Measurements from ENCODE around the gene DDX47.
"Not testable (repeated sequence)": the region's sequence is repeated elsewhere in the genome, so short reads cannot be mapped to it uniquely, and the experiment has no call there.

DDX47 gene

GRCh38 chr12:12875301-12875700 is 62.2 kb downstream of the DDX47 start:
- not testable (repeated sequence) for DNase-seq

- no peak for DNase-seq
Observed at GRCh38 chr12:12877153-12877768, 64.1 kb downstream of the DDX47 start.

- DNase-seq = no peak
Observed at GRCh38 chr12:12877781-12878455, 64.8 kb downstream of the DDX47 start.
